Measurements from ENCODE around the gene ANKRD33B.

DNA sequence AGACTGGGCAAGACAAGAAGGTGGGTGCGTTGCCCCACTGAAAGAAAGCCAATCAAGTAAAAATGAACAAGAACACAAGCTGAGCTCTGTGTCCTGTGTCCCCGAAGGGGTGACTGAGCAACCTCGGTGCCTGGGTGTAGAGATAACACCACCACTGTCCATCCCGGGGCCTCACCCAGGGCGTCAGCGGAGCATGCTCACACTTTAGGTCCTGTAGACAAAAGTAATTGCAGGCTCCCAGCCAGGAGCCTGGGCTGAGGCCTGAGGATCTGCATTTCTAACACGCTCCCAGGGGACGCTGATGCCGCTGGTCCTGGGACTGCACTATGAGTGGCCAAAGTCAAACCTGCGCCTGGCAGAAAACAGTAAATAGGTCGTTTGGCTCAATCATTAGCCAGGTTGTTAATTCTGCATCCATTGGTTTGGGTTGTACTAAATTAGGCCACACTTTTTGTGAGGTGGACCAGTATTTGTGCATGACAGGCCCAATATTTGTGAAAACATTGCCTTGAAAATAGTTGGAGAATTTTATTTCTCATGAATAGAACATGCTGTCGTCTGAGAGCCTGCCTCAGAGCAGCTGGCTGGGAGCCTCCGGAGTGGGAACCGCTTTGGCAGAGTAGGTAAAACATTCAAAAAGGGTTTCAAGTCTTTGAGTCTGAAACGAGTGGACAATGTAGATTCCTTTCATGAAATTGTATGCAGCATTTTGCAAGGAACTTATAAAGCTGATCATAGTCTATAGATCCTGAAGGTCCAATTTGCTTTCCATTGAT lies 38.3 kb downstream of the ANKRD33B start:
- TF ChIP-seq, protein P1, sequence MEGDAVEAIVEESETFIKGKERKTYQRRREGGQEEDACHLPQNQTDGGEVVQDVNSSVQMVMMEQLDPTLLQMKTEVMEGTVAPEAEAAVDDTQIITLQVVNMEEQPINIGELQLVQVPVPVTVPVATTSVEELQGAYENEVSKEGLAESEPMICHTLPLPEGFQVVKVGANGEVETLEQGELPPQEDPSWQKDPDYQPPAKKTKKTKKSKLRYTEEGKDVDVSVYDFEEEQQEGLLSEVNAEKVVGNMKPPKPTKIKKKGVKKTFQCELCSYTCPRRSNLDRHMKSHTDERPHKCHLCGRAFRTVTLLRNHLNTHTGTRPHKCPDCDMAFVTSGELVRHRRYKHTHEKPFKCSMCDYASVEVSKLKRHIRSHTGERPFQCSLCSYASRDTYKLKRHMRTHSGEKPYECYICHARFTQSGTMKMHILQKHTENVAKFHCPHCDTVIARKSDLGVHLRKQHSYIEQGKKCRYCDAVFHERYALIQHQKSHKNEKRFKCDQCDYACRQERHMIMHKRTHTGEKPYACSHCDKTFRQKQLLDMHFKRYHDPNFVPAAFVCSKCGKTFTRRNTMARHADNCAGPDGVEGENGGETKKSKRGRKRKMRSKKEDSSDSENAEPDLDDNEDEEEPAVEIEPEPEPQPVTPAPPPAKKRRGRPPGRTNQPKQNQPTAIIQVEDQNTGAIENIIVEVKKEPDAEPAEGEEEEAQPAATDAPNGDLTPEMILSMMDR (IDR thresholded peaks at IDR 0.05; ENCODE audit: borderline replicate concordance, extremely low read depth, low read length, poor library complexity, severe bottlenecking), result no peak
- TF ChIP-seq EZH2 (IDR thresholded peaks at IDR 0.05; ENCODE audit: borderline replicate concordance, low read depth, low read length, severe bottlenecking), result no peak

All from DND-41 (cell line).